ENCODE measurements around the gene HS6ST2.

Gene HS6ST2

GRCh38 chrX:132576939-132577338, 381.5 kb downstream of the HS6ST2 start:
- no peak overlapping the region for H3K27ac ChIP-seq (ENCODE audit: low read length)
- no peaks in the 10 kb centered on the region for H3K27me3 ChIP-seq (ENCODE audit: low read depth, low read length)
- no peaks in the 10 kb centered on the region for H3K4me1 ChIP-seq (ENCODE audit: control insufficient read depth in 1 of 2, insufficient read depth in 2 of 2, low read length in 2 of 2)
- H3K4me3 ChIP-seq (ENCODE audit: low read depth in 1 of 2, low read length in 2 of 2), result no peak overlapping the region
- H3K36me3 ChIP-seq (ENCODE audit: control insufficient read depth in 1 of 2, insufficient read depth in 2 of 2, low read length in 2 of 2), result no peaks in the 10 kb centered on the region
- H3K9me3 ChIP-seq (ENCODE audit: control insufficient read depth in 1 of 2, low read length in 2 of 2), result no peaks in the 10 kb centered on the region

All from muscle layer of duodenum (tissue), 2 donors.